Measurements from ENCODE around the gene DOCK10. TPM values are rescaled to one million over a fixed set of nuclear protein-coding genes. Genes with fewer than 3 reads are reported as not detected.

The DOCK10 gene
- total RNA-seq, 1 experiment from 2014 or later: 2.9 TPM

DNA sequence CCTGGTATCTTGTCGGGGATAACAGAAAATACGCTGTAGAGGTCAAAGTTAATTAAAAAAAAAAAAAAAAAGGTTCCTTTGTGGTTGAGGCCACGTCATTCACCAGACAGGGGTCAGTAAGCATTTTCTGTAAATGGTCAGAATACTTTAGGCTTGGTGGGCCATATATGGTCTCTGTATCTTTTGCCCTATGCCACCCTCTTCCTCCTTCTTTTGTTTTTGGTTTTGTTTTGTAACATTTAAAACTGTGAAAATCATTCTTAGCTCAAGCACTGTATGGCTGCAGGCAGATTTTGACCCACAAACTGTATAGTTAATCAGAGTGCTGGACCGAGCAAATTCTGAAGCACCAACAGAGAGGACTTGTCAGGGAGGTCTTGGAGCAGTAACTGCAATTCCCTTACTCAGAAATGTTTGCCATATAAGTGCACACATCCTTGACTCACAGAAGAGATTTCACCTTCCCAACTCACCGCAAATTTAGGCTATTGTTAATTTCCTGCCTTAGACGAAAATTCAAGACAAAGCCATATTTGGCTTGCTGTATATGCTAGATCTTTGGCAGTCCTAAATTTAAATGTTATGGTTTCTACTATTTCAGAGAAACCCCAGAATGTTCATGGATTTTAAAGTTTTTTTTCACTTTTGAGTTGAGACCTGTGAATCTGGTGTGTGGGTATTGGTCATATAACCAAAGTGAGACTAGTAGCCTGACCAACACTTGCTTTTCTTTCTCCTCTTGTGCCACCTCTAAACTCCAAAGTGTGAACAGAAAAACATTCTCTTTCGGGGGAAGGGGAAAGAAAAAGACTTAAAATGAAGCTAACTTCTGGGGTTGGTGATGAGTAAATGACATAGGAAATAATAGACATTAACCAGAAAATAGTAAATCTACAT, 65.4 kb downstream of the DOCK10 start:
- Mint-ChIP-seq H3K36me3 (no peaks in the 10 kb centered on the region), H3K27me3 (ENCODE audit: low read depth) (no peaks in the 10 kb centered on the region; the same call in 1 of the 2 replicates), H3K27ac (no peak overlapping the region), H3K4me1 (no peaks in the 10 kb centered on the region), H3K9me3 (no peaks in the 10 kb centered on the region), H3K4me3 (no peak overlapping the region)
- ChIA-PET POLR2A (no interaction called here), CTCF (no interaction called here)
- TF ChIP-seq MXD4 (CRISPR knock-in tag; IDR thresholded peaks at IDR 0.05; ENCODE audit: borderline replicate concordance): no peak
- TF ChIP-seq SP1 (CRISPR knock-in tag; conservative IDR thresholded peaks at IDR 0.05): no peak
- TF ChIP-seq, protein P1, sequence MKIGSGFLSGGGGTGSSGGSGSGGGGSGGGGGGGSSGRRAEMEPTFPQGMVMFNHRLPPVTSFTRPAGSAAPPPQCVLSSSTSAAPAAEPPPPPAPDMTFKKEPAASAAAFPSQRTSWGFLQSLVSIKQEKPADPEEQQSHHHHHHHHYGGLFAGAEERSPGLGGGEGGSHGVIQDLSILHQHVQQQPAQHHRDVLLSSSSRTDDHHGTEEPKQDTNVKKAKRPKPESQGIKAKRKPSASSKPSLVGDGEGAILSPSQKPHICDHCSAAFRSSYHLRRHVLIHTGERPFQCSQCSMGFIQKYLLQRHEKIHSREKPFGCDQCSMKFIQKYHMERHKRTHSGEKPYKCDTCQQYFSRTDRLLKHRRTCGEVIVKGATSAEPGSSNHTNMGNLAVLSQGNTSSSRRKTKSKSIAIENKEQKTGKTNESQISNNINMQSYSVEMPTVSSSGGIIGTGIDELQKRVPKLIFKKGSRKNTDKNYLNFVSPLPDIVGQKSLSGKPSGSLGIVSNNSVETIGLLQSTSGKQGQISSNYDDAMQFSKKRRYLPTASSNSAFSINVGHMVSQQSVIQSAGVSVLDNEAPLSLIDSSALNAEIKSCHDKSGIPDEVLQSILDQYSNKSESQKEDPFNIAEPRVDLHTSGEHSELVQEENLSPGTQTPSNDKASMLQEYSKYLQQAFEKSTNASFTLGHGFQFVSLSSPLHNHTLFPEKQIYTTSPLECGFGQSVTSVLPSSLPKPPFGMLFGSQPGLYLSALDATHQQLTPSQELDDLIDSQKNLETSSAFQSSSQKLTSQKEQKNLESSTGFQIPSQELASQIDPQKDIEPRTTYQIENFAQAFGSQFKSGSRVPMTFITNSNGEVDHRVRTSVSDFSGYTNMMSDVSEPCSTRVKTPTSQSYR (CRISPR knock-in tag; IDR thresholded peaks at IDR 0.05): no peak
- no peak for TF ChIP-seq CBFB (CRISPR knock-in tag; IDR thresholded peaks at IDR 0.05; ENCODE audit: low read depth)
- no peak for TF ChIP-seq STAT6 (CRISPR knock-in tag; conservative IDR thresholded peaks at IDR 0.05; ENCODE audit: low read depth)
- no peak for TF ChIP-seq ZBTB43 (CRISPR knock-in tag; IDR thresholded peaks at IDR 0.05)
- no peak for TF ChIP-seq EMX1 (CRISPR knock-in tag; IDR thresholded peaks at IDR 0.05)
- TF ChIP-seq ZNF138 (CRISPR knock-in tag; conservative IDR thresholded peaks at IDR 0.05): no peak
- TF ChIP-seq, protein P2, sequence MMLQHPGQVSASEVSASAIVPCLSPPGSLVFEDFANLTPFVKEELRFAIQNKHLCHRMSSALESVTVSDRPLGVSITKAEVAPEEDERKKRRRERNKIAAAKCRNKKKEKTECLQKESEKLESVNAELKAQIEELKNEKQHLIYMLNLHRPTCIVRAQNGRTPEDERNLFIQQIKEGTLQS (CRISPR knock-in tag; conservative IDR thresholded peaks at IDR 0.05): no peak
- TF ChIP-seq FOXP1 (CRISPR knock-in tag; IDR thresholded peaks at IDR 0.05; ENCODE audit: borderline replicate concordance): no peak
- no peak for TF ChIP-seq NR2C2 (CRISPR knock-in tag; IDR thresholded peaks at IDR 0.05)
- DNase-seq (ENCODE audit: low spot score) (no peak), ATAC-seq (no peak)

DNA sequence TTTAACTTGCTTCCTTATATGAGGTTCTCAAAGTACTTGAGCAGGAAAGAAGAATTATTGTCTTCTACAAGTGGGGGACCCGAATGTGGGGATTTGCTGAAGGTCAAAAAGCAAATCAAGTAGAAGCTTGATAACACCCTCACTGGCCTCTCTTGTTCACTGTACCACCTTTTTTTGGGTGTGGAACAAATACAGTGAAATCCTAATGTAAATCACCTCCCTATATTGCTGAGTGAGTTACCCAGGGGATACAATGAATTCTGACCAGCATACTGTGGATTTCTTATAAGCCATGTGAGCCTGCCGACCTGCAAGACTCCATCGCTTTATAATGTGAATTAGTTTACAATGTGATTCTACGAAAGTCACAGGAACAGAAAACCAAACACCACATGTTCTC, 66.5 kb downstream of the DOCK10 start:
- no peak for ATAC-seq
- Mint-ChIP-seq H3K27me3 (ENCODE audit: low read depth) (no peaks in the 10 kb centered on the region; the same call in 1 of the 2 replicates), H3K9me3 (no peaks in the 10 kb centered on the region), H3K4me3 (no peak overlapping the region), H3K27ac (no peak overlapping the region), H3K4me1 (peaks cover 3% of the 10 kb centered on the region; the same call in 1 of the 2 replicates), H3K36me3 (no peaks in the 10 kb centered on the region)
- no peak for TF ChIP-seq ZSCAN18 (CRISPR knock-in tag; IDR thresholded peaks at IDR 0.05)
- ChIA-PET POLR2A (no interaction called here), CTCF (no interaction called here)
- no peak for DNase-seq (ENCODE audit: low spot score)
